Duodenal mucosa (tissue), 2 donors: ENCODE measurements around the gene RGS1.
"Not testable (repeated sequence)": the region's sequence is repeated elsewhere in the genome, so short reads cannot be mapped to it uniquely, and the experiment has no call there.

Experiments used
- H3K27ac ChIP-seq: one replicate; pipeline ENCODE4 v1.7.0; 2013; ENCODE audit warnings: low read depth, low read length
- H3K27me3 ChIP-seq, 2 donors: one replicate each; pipeline ENCODE4 v1.7.0; 2013; ENCODE audit warnings: low read length in 2 of 2, control low read depth in 1 of 2; ENCODE audit not compliant: insufficient read depth in 2 of 2, control insufficient read depth in 1 of 2
- H3K36me3 ChIP-seq, 2 donors: one replicate each; pipeline ENCODE4 v1.7.0; 2013; ENCODE audit warnings: low read length in 2 of 2, control low read depth in 1 of 2; ENCODE audit not compliant: insufficient read depth in 2 of 2, control insufficient read depth in 1 of 2
- H3K4me1 ChIP-seq, 2 donors: one replicate each; pipeline ENCODE4 v1.7.0; 2013; ENCODE audit warnings: low read length in 2 of 2, control low read depth in 1 of 2; ENCODE audit not compliant: insufficient read depth in 2 of 2, control insufficient read depth in 1 of 2
- H3K4me3 ChIP-seq, 2 donors: one replicate each; pipeline ENCODE4 v1.7.0; 2013; ENCODE audit warnings: low read length in 2 of 2, low read depth in 1 of 2
- H3K9ac ChIP-seq, 2 donors: one replicate each; pipeline ENCODE4 v1.7.0; 2013; ENCODE audit warnings: low read length in 2 of 2, low read depth in 1 of 2
- H3K9me3 ChIP-seq, 2 donors: one replicate each; pipeline ENCODE4 v1.7.0; 2013; ENCODE audit warnings: low read length in 2 of 2, control low read depth in 1 of 2; ENCODE audit not compliant: control insufficient read depth in 1 of 2

RGS1 gene, protein sequence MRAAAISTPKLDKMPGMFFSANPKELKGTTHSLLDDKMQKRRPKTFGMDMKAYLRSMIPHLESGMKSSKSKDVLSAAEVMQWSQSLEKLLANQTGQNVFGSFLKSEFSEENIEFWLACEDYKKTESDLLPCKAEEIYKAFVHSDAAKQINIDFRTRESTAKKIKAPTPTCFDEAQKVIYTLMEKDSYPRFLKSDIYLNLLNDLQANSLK

DNA sequence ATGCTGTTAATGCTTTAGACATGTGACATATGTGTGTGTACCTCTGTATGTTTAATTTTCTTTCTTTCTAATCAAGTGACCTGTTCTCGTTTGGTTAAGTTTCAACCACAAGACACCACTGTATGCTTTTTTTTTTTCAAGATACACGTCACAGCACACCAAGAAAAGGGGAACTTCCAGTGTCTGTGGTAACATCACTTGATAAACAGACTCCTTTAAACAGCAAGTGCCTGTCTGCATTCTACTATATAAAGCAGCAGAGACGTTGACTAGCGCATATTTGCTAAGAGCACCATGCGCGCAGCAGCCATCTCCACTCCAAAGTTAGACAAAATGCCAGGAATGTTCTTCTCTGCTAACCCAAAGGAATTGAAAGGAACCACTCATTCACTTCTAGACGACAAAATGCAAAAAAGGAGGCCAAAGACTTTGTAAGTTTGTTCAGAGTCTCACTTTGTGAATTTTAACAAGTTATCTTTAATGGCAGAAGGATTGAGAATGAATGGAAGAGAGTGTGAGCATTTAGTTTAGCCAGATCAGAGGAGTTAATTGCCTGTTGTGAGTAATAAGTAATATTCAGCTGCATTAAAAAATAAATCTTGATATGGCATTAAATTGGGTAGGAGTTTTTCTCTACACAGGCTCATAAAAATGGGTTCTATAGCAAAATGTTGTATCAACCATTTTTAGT lies at the start of gene RGS1:
TSS of gene RGS1 (plus strand) at position 275 of the 691 bp plus-strand sequence. CDS start at position 295, 20 bp downstream.
- Histone ChIP-seq H3K9me3 (no peaks in the 10 kb centered on the region), H3K4me3 (peak within 1 kb of the TSS; percentile 53 to 65), H3K36me3 (no peaks in the 10 kb centered on the region), H3K27ac (no peak within 1 kb of the TSS), H3K27me3 (no peaks in the 10 kb centered on the region), H3K4me1 (peaks cover 3 to 4% of the 10 kb centered on the region in 2 donors), H3K9ac (peak within 1 kb of the TSS; percentile 39 to 53)

DNA sequence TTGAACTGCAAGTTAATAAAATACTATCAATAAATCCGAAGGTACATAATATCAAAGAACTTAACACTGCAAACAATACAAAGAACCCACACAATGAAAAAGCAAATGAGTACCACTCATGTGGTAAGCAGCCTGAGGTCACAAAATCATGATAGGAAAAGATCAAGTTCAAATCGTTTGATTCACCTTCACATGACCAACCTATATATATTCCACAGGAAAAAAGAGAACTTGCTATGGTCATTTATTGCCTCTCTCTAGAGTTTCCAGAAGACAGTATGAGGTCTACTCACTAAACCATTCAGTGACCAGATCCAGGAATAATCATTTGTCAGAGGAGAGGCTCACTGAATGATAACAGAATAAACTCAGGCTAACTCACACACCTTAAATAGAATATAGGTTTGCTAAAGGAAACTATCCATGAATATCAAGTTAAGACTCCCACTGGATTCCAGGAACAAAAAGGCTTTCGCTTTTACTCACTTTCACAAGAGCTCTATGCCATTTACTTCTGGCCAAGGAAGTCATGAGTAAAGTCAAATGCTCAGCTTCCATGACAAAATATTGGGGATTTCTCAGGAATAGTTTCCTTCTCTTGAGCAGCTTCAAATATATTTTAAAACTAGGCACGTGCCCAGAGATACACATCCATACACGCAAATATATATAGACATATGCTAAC lies 48.3 kb upstream of the RGS1 start:
- no peak overlapping the region for H3K9ac ChIP-seq
- H3K27me3 ChIP-seq = no peaks in the 10 kb centered on the region
- H3K36me3 ChIP-seq = no peaks in the 10 kb centered on the region
- H3K9me3 ChIP-seq = no peaks in the 10 kb centered on the region
- H3K4me3 ChIP-seq = no peak overlapping the region
- no peak overlapping the region for H3K27ac ChIP-seq
- H3K4me1 ChIP-seq = peaks cover 0 to 6% of the 10 kb centered on the region in 2 donors

DNA sequence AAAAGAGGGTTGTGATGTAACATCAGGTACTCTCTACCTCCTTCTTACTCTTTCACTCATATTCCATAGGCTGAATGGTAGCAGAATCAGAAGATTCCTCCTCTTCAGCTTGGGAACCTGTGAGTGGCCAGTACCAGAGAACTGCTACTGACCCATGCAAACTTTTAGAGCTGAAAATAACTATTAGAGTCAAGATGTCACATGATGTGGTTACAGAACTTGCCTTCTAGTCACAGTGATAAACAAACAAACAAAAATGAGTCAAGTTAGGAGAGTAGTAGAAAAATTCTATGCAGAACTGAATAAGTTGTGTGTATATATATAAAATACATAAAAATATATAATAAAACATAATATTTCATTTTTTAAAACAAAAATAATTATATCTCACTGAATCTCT lies 47.6 kb upstream of the RGS1 start:
- no peaks in the 10 kb centered on the region for H3K27me3 ChIP-seq
- no peak overlapping the region for H3K9ac ChIP-seq
- no peaks in the 10 kb centered on the region for H3K36me3 ChIP-seq
- no peaks in the 10 kb centered on the region for H3K9me3 ChIP-seq
- H3K4me3 ChIP-seq = no peak overlapping the region
- peaks cover 0 to 6% of the 10 kb centered on the region in 2 donors for H3K4me1 ChIP-seq
- no peak overlapping the region for H3K27ac ChIP-seq

DNA sequence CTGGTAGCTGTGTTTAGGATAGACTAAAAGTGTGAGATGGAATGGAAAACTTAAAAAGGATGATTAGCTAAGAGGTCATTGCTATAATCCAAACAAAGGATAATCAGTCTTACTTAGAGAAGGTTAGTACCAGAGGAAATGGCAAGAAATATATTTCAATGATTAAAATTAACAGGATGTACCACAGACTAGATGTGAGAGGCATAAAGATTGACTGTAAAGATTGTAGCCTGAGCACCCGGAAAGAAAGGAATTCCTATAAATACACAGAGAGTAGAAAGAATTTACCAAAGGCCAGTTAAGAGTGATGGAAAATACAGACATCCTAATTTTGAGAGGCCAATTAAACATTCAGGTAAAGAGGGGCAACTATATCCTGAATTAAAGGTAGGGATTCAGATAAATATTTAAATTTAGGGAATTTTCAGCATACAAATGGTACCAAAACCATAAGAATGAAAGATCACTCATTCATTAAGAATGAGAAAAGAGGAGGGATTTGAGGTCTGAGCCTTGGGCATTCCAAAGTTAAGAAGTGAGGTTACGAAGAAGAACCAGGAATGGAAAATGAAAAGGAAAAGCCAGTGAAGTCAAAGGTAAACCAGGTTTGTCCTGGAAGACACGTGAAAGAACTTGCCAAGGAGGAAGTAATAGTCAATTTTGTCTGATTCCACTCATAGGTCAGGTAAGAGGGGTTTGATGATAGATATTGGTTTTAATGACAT lies 46.4 kb upstream of the RGS1 start:
- Histone ChIP-seq H3K9ac (no peak overlapping the region), H3K4me3 (no peak overlapping the region), H3K27ac (no peak overlapping the region)

DNA sequence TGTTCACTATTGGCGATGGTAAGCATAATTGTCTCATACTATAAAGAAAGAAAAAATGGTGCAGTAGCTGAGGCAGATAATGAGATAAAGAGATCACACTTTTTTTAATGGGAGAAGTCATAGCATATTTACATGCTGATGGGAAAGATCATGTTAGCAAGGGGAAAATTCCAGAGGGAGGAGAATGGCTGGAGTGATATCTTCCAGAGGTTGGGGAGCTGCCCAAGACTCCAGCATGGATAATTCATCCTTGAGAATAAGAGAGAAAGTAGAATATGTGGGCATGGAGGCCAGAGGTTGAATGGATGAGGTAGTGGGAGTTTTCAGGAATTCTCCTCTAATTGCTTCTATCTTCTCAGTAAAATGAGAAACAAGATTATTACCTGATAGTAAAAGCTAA lies 45.8 kb upstream of the RGS1 start:
- Histone ChIP-seq H3K4me3 (no peak overlapping the region), H3K4me1 (peaks cover 0 to 6% of the 10 kb centered on the region in 2 donors), H3K36me3 (no peaks in the 10 kb centered on the region), H3K27me3 (no peaks in the 10 kb centered on the region), H3K27ac (no peak overlapping the region), H3K9me3 (no peaks in the 10 kb centered on the region), H3K9ac (no peak overlapping the region)

More for the DNA sequence above, 46.4 kb upstream of the RGS1 start:
- Histone ChIP-seq H3K36me3 (no peaks in the 10 kb centered on the region), H3K9me3 (no peaks in the 10 kb centered on the region), H3K27me3 (no peaks in the 10 kb centered on the region), H3K4me1 (peaks cover 0 to 6% of the 10 kb centered on the region in 2 donors)

DNA sequence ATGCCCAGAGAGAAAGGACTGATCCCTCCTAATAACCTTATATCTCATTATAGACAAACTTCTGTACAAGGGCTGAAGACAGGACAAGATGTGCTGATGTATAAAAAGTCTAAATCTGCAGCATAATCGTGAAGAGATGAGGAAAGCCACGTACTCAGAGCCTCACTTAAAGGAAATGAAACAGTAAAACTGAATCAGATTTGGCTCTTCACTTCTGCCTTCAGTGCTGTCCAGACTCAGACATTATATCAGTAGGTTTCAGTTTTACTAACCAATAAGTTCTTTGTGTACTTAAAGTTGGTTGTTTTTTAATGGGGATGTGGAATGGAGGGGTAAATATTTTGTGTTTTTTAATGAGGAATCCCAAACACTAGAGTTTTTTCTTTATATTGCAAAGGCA lies 45.3 kb upstream of the RGS1 start:
- no peaks in the 10 kb centered on the region for H3K36me3 ChIP-seq
- no peaks in the 10 kb centered on the region for H3K9me3 ChIP-seq
- H3K4me3 ChIP-seq = no peak overlapping the region
- H3K27ac ChIP-seq = no peak overlapping the region
- H3K4me1 ChIP-seq = peaks cover 0 to 6% of the 10 kb centered on the region in 2 donors
- no peak overlapping the region for H3K9ac ChIP-seq
- H3K27me3 ChIP-seq = no peaks in the 10 kb centered on the region

DNA sequence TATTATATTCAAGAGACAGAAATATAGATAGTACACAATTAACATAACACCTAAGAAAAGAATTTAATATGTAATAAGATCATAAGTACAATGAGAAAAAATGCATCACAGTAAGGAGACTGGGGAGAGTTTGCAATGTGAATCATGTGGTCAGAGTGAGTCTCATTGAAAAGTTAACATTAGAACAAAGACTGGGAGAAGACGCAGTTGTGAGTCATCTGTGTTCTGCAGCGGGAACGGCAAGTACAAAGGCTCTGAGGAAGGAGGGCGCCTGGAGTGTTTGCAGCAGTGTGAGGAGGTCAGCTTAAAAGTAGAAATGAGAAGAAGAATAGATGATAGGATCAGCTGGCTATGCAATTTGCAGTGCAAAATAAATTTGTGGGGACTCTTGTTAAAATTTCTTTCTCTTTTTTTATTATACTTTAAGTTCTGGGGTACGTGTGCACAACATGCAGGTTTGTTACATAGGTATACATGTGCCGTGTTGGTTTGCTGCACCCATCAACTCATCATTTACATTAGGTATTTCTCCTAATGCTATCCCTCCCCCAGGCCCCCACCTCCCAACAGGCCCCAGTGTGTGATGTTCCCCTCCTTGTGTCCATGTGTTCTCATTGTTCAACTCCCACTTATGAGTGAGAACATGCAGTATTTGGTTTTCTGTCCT lies 44.4 kb upstream of the RGS1 start:
- not testable (repeated sequence) for H3K4me1 ChIP-seq, H3K36me3 ChIP-seq, H3K9ac ChIP-seq, H3K9me3 ChIP-seq, H3K27me3 ChIP-seq, H3K27ac ChIP-seq, H3K4me3 ChIP-seq

DNA sequence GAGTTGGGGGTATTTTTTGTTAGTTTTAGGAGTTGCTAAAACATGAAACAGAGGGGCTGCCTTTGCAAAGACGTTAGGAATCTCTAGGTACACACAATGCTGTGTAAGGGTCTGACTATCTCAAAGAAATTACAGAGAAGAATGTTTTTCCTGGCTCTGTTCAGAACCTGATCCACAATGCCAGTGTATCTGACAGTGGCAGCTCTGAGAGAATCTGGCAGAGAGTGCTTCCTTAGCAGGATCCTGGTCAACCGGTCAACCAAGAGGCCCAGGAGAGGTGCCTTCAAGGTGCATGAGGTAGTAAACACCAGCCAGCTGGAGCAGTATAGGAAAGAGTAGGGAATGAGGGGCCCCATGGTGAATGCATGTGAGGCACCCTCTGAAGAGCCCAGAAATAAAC lies 40.9 kb upstream of the RGS1 start:
- no peak overlapping the region for H3K9ac ChIP-seq
- H3K27ac ChIP-seq = no peak overlapping the region
- H3K27me3 ChIP-seq = no peaks in the 10 kb centered on the region
- no peaks in the 10 kb centered on the region for H3K9me3 ChIP-seq
- H3K4me1 ChIP-seq = peaks cover 4 to 14% of the 10 kb centered on the region in 2 donors
- H3K36me3 ChIP-seq = no peaks in the 10 kb centered on the region
- H3K4me3 ChIP-seq = no peak overlapping the region

DNA sequence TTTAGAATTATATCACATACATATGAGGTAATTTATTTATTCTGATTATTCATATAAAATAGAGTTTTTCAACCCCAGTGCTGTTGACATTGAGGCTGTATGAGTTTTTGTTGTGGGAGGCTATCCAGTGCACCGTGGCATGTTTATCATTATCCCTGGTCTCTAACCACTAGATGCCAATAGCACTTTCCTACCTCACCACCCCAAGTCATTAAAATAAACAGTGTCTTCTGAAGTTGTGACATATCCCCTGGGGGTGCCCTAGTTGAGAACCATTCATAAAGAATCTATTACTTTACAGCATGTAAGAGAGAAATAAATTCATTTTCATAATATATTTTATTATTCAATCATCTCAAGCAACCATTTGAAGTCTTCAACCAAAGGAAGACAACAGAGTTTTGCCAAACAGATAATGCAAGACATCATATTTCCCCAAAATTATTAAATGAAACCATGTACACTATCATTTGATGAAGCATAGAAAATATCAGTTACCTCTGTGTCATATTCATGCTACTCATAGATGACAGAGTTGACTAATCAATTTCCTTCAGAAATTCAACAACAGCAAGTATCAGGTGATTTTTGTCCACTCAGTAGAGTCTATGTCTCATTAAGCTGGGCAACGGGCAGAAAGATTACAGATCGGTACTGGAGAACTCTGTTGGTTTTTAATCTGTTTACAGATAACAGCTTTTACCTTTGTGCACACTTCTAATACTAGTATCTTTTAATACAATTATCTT lies 39.5 kb upstream of the RGS1 start:
- Histone ChIP-seq H3K4me1 (peaks cover 6 to 12% of the 10 kb centered on the region in 2 donors), H3K4me3 (no peak overlapping the region), H3K9ac (no peak overlapping the region), H3K27me3 (no peaks in the 10 kb centered on the region), H3K9me3 (no peaks in the 10 kb centered on the region), H3K27ac (no peak overlapping the region), H3K36me3 (no peaks in the 10 kb centered on the region)
